CD4-positive, alpha-beta memory T cell (primary cell): ENCODE data around the gene TMEM98. TPM values are rescaled to one million over a fixed set of nuclear protein-coding genes. Genes with fewer than 3 reads are reported as not detected.
"Not testable (repeated sequence)": the region's sequence is repeated elsewhere in the genome, so short reads cannot be mapped to it uniquely, and the experiment has no call there.

Experiments
- CTCF ChIA-PET: fragments of 350-600 bp; sonication (Branson Sonifier 250); formaldehyde crosslinking; loops from one replicate; lab custom pipeline; 2021; ENCODE audit warnings: inconsistent platforms; ENCODE audit not compliant: partially characterized antibody; lab: Charles Lee
- POLR2A ChIA-PET: fragments of 350-600 bp; sonication (Branson Sonifier 250); formaldehyde crosslinking; loops from one replicate; lab custom pipeline; 2021; ENCODE audit not compliant: partially characterized antibody; lab: Charles Lee
- DNase-seq, 5 donors: peaks; one replicate each; pipeline versions ENCODE4 v3.0.0 to v3.0.0-alpha.2; 2020 to 2022; ENCODE audit warnings: mixed read lengths in 1 of 5
- H3K27ac ChIP-seq: one replicate; pipeline ENCODE4 v1.7.0; 2013; ENCODE audit warnings: low read depth, low read length
- H3K27me3 ChIP-seq: 2 replicates; pipeline ENCODE4 v1.7.0; 2013; ENCODE audit warnings: mild to moderate bottlenecking, low read length, moderate library complexity; ENCODE audit not compliant: insufficient read depth
- H3K36me3 ChIP-seq: 2 replicates; pipeline ENCODE4 v1.7.0; 2013; ENCODE audit warnings: mild to moderate bottlenecking, low read length, moderate library complexity; ENCODE audit not compliant: insufficient read depth
- H3K4me1 ChIP-seq: 2 replicates; pipeline ENCODE4 v1.7.0; 2013; ENCODE audit warnings: mild to moderate bottlenecking, low read length, moderate library complexity; ENCODE audit not compliant: insufficient read depth
- H3K4me3 ChIP-seq, 2 donors: one replicate each; pipeline ENCODE4 v1.7.0; 2013; ENCODE audit warnings: low read length in 2 of 2, mild to moderate bottlenecking in 1 of 2
- H3K9me3 ChIP-seq, 2 donors: one replicate each; pipeline ENCODE4 v1.7.0; 2013; ENCODE audit warnings: low read length in 2 of 2, control low read depth in 1 of 2; ENCODE audit not compliant: control insufficient read depth in 1 of 2
- H3K27ac Mint-ChIP-seq, 7 donors: one replicate each; pipeline ENCODE4 v1.8.0; 2020 to 2021; ENCODE audit warnings: mixed read lengths in 7 of 7, mild to moderate bottlenecking in 6 of 7, inconsistent platforms in 3 of 7, moderate library complexity in 3 of 7
- H3K27me3 Mint-ChIP-seq, 2 donors: one replicate each; pipeline ENCODE4 v1.8.0; 2020 to 2021; ENCODE audit warnings: mixed read lengths in 2 of 2
- H3K36me3 Mint-ChIP-seq, 2 donors: one replicate each; pipeline ENCODE4 v1.8.0; 2020 to 2021; ENCODE audit warnings: mixed read lengths in 2 of 2, inconsistent platforms in 1 of 2, mild to moderate bottlenecking in 1 of 2
- H3K4me1 Mint-ChIP-seq, 4 donors: one replicate each; pipeline ENCODE4 v1.8.0; 2020 to 2021; ENCODE audit warnings: mixed read lengths in 4 of 4, mild to moderate bottlenecking in 1 of 4
- H3K4me3 Mint-ChIP-seq, 8 donors: one replicate each; pipeline ENCODE4 v1.8.0; 2020 to 2021; ENCODE audit warnings: mixed read lengths in 8 of 8, mild to moderate bottlenecking in 7 of 8, moderate library complexity in 6 of 8, inconsistent platforms in 3 of 8
- H3K9me3 Mint-ChIP-seq, 8 donors: one replicate each; pipeline ENCODE4 v1.8.0; 2020 to 2021; ENCODE audit warnings: mixed read lengths in 8 of 8, mild to moderate bottlenecking in 5 of 8, inconsistent platforms in 3 of 8, moderate library complexity in 1 of 8
- intact Hi-C: fragments of 100-400 bp; cut with micrococcal nuclease; formaldehyde crosslinking; loops from one replicate; pipeline ENCODE4 v1.15.1; 2023
- polyA plus RNA-seq, 2 donors: library from polyadenylated mRNA; unstranded; fragments of 300-500 nt; fragmentation: Illumina TruSeq; gene quantifications; one replicate each; pipeline ENCODE4 v1.2.3, GENCODE V29; 2021
- total RNA-seq, 2 experiments: library from RNA; stranded (reverse); gene quantifications; one replicate each; pipeline ENCODE4 v1.2.3, GENCODE V29; 2021

Gene TMEM98
- total and polyA plus RNA-seq, 4 experiments from 2014 or later = not detected

DNA sequence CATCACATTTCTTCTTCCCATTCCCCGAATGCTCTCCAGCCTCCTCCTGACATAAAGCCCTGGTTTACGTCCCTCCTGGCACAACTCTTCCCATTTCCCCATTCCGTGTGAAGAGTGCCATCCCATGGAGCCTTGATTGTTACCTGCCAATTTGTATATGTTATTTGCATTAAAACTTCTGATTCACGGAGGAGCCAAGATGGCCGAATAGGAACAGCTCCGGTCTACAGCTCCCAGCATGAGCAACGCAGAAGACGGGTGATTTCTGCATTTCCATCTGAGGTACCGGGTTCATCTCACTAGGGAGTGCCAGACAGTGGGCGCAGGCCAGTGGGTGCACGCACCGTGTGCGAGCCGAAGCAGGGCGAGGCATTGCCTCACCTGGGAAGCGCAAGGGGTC lies 41.0 kb upstream of the TMEM98 start:
- H3K36me3 ChIP-seq, H3K27ac ChIP-seq, H3K4me3 Mint-ChIP-seq, intact Hi-C loops, H3K9me3 ChIP-seq, H3K36me3 Mint-ChIP-seq, DNase-seq, H3K4me1 ChIP-seq, H3K4me1 Mint-ChIP-seq, H3K9me3 Mint-ChIP-seq, H3K27ac Mint-ChIP-seq, POLR2A ChIA-PET, H3K27me3 ChIP-seq, H3K4me3 ChIP-seq: not testable (repeated sequence)
- H3K27me3 Mint-ChIP-seq = peaks cover 5 to 16% of the 10 kb centered on the region in 2 donors
- CTCF ChIA-PET = interaction anchor here (2.3 kb wide), 1 partner anchor 10 kb away, joined by 14 read pairs; the partner anchor contains the start of gene MYO1D

DNA sequence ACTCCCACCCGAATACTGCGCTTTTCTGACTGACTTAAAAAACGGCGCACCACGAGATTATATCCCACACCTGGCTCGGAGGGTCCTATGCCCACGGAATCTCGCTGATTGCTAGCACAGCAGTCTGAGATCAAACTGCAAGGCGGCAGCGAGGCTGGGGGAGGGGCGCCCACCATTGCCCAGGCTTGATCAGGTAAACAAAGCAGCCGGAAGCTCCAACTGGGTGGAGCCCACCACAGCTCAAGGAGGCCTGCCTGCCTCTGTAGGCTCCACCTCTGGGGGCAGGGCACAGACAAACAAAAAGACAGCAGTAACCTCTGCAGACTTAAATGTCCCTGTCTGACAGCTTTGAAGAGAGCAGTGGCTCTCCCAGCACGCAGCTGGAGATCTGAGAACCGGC lies 40.5 kb upstream of the TMEM98 start:
- H3K9me3 ChIP-seq, H3K4me3 Mint-ChIP-seq, intact Hi-C loops, H3K27ac Mint-ChIP-seq, DNase-seq, H3K27me3 ChIP-seq, H3K4me1 ChIP-seq, H3K9me3 Mint-ChIP-seq, CTCF ChIA-PET, H3K36me3 Mint-ChIP-seq, H3K4me3 ChIP-seq, H3K27ac ChIP-seq, H3K36me3 ChIP-seq, POLR2A ChIA-PET, H3K4me1 Mint-ChIP-seq: not testable (repeated sequence)
- H3K27me3 Mint-ChIP-seq = peaks cover 4 to 16% of the 10 kb centered on the region in 2 donors

DNA sequence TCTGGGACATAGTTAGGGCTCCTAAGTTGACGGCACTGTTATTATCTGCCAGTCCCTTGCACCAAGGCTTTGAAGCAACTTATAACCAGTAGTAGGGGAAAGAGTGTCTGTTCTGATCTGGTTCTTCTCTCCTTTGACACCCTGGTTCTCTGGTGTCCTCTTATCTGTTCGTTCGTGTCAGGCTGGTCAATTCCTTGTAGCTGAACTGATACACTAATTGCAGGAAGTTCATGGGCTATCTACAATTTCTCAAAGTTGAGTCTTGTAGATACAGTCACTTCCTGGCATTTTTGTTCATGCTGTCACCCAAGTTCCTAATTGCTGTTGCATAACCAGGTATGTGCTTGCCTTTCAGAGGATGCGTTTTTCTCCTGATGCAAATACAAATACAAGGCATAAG lies 33.7 kb upstream of the TMEM98 start:
- Mint-ChIP-seq H3K9me3 (no peaks in the 10 kb centered on the region), H3K4me1 (no peaks in the 10 kb centered on the region), H3K27ac (no peak overlapping the region), H3K36me3 (no peaks in the 10 kb centered on the region), H3K27me3 (peaks cover 7 to 10% of the 10 kb centered on the region in 2 donors), H3K4me3 (no peak overlapping the region)
- H3K36me3 ChIP-seq = no peaks in the 10 kb centered on the region
- H3K4me3 ChIP-seq = no peak overlapping the region
- intact Hi-C loops = no loop called here
- H3K27ac ChIP-seq = no peak overlapping the region
- DNase-seq = no peak
- no peaks in the 10 kb centered on the region for H3K9me3 ChIP-seq
- H3K4me1 ChIP-seq = no peaks in the 10 kb centered on the region
- POLR2A ChIA-PET = no interaction called here
- no peaks in the 10 kb centered on the region for H3K27me3 ChIP-seq
- CTCF ChIA-PET = no interaction called here

DNA sequence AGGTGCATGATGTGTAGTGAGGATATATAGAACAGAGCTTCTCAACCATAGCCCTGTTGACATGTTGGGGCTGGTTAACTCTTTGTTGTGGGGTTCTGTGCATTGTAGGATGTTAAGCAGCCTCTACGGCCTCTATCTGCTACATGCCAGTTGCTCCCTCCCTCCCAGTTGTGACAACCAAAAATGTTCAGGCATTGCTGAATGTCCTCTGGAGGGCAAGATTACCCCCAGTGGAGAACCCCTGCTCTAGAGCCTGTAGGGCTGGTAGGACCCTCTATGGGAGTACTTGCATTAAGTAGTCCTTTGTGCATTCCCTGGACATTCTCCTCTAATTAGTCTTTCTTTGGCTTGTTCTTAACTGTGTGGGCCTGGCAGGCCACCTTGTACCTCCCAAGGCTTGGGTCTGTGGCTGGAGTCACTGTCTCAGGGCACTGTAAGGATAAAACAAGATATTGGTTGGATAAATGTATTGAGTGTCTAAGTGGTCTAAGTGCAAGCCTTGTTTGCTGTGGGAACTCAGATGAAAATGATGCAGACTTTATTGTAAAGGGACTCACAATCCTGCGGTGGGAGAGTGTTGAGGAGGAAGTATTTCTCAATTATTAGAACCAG lies 31.2 kb upstream of the TMEM98 start:
- Histone ChIP-seq H3K4me3 (no peak overlapping the region), H3K4me1 (no peaks in the 10 kb centered on the region), H3K36me3 (no peaks in the 10 kb centered on the region), H3K27ac (no peak overlapping the region), H3K9me3 (no peaks in the 10 kb centered on the region), H3K27me3 (no peaks in the 10 kb centered on the region)
- no peak overlapping the region for H3K4me3 Mint-ChIP-seq
- H3K36me3 Mint-ChIP-seq = no peaks in the 10 kb centered on the region
- peaks cover 7 to 10% of the 10 kb centered on the region in 2 donors for H3K27me3 Mint-ChIP-seq
- ChIA-PET CTCF (interaction anchor here (2.0 kb wide), 1 partner anchor 19 kb away, joined by 7 read pairs; the partner anchor contains the start of gene MYO1D), POLR2A (no interaction called here)
- H3K27ac Mint-ChIP-seq = no peak overlapping the region
- intact Hi-C loops = no loop called here
- H3K4me1 Mint-ChIP-seq = no peaks in the 10 kb centered on the region
- DNase-seq = no peak
- H3K9me3 Mint-ChIP-seq = no peaks in the 10 kb centered on the region

DNA sequence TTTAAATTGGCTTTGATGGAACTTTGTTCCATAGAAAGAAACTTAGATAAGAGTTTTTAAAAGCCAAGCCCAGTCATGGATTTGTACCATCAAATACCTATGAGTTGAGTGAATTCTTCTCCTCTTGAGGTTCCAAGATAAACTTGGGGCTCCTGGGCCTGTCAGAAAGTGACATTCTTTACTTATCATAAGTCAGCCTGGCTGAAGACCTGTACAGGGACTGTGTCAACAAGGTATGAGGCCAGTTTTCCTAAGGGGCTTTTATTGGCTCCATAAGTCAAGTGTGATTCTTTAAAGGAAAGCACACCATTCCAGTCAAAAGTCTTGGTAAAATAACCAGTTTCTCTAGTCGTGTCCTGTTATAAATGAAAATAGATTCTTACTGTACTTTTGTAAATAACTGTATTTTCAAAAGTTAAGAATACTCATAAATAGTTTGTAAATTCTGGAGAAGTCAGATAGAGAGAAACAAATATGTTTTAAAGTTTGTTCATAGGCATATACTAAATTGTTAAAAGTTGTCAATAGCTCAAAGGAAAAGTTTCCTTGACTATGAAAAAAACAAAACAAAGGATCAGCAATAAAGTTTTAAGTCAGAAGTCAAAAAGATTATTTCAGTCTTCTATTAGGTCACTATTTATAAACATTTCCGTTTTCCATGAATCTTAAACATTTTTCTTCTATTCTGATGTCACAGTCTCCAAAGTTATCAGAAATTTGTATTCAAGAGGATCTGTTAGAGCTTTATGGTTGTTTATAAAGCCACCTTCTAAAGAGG lies 28.5 kb upstream of the TMEM98 start:
- no peaks in the 10 kb centered on the region for H3K36me3 Mint-ChIP-seq
- POLR2A ChIA-PET = no interaction called here
- Histone ChIP-seq H3K27me3 (no peaks in the 10 kb centered on the region), H3K9me3 (no peaks in the 10 kb centered on the region), H3K4me3 (no peak overlapping the region), H3K36me3 (no peaks in the 10 kb centered on the region), H3K4me1 (no peaks in the 10 kb centered on the region), H3K27ac (no peak overlapping the region)
- intact Hi-C loops = no loop called here
- no peak overlapping the region for H3K27ac Mint-ChIP-seq
- no peak for DNase-seq
- peaks cover 11 to 12% of the 10 kb centered on the region in 2 donors for H3K27me3 Mint-ChIP-seq
- peaks cover 0 to 3% (median under 1%) of the 10 kb centered on the region in 4 donors for H3K4me1 Mint-ChIP-seq
- CTCF ChIA-PET = no interaction called here
- no peaks in the 10 kb centered on the region for H3K9me3 Mint-ChIP-seq
- no peak overlapping the region for H3K4me3 Mint-ChIP-seq

DNA sequence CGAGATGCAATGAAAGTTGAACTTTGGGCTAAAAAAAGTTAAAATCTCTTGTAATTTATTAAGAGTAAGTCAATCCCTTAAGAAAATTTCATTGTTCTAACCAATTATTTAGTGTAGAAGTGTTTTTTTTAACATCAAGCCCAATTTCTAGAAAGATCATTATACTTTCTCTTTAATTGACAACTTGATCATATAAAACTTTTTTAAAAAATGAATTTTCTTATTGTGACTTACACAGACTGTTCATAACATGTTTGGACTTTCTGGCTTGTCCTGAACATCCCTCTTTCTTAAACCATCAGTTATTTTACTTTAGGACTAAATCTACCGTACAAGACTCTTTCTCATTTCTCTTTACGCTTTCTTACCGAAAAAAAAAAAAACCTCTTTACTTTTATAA lies 26.2 kb upstream of the TMEM98 start:
- Histone ChIP-seq H3K9me3 (no peaks in the 10 kb centered on the region), H3K27me3 (no peaks in the 10 kb centered on the region), H3K4me3 (no peak overlapping the region), H3K27ac (no peak overlapping the region), H3K36me3 (no peaks in the 10 kb centered on the region), H3K4me1 (no peaks in the 10 kb centered on the region)
- Mint-ChIP-seq H3K4me3 (no peak overlapping the region), H3K9me3 (no peaks in the 10 kb centered on the region), H3K4me1 (peaks cover 0 to 3% (median 1%) of the 10 kb centered on the region in 4 donors), H3K27ac (no peak overlapping the region), H3K27me3 (peaks cover 12 to 14% of the 10 kb centered on the region in 2 donors), H3K36me3 (no peaks in the 10 kb centered on the region)
- intact Hi-C loops = no loop called here
- POLR2A ChIA-PET = no interaction called here
- no peak for DNase-seq
- CTCF ChIA-PET = interaction anchor here (1.3 kb wide), 1 partner anchor 24 kb away, joined by 3 read pairs; no protein-coding TSS in a partner anchor

DNA sequence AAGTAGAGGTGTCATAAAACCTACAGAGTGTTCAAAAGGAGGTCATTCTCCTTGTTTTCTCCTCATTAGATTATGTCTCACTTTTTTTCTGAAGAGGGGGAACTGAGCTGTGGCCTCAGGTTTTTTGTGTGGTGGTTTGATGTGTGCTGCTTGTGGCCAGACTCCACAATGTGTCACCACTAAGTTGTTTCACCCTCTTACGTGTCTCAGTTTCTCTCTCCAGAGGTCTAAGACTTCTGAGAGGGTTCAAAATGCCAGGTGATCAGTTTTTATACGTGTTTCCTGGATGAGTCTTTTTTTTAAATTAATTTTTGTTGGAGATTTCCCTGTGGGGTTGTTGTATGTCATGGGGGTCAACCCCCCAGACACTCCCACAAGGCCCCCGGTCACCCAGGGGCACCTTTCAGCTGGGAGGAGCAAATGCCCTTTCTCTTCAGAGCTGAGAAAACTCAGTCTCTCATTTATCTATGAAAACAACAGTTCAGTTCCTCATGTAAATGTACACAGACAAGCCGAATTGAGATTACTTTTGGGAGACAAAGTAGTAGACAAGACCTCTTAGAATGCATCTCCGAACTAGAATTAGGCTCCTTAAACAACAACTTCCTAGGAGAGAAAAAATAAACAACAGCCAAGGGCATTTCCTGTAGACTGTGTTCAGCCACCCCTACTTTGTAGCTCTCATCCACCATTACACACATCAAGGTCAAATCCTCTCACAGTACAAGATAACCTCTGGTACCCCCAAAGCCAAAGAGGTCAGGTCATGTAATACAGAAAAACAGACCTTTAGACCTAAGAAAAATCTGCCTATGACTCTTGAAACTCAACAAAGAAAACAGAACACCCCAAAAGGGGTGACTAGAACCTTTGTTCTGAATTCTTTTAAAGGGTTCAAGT lies 23.9 kb upstream of the TMEM98 start:
- Mint-ChIP-seq H3K9me3 (no peaks in the 10 kb centered on the region), H3K27me3 (peaks cover 5 to 6% of the 10 kb centered on the region in 2 donors), H3K4me3 (no peak overlapping the region), H3K27ac (peak overlapping the region in 1 of 7 donors; percentile 60), H3K4me1 (peaks cover 0 to 3% (median 1%) of the 10 kb centered on the region in 4 donors), H3K36me3 (no peaks in the 10 kb centered on the region)
- no peaks in the 10 kb centered on the region for H3K4me1 ChIP-seq
- ChIA-PET CTCF (interaction anchor here (0.6 to 2.5 kb wide), 4 partner anchors 11 to 585 kb away, joined by 3 to 11 read pairs (median 3); partner anchors contain the start of gene MYO1D), POLR2A (no interaction called here)
- no peak overlapping the region for H3K4me3 ChIP-seq
- intact Hi-C loops = no loop called here
- no peaks in the 10 kb centered on the region for H3K36me3 ChIP-seq
- H3K27ac ChIP-seq = no peak overlapping the region
- no peaks in the 10 kb centered on the region for H3K9me3 ChIP-seq
- no peaks in the 10 kb centered on the region for H3K27me3 ChIP-seq
- DNase-seq = no peak
